Vein endothelial cell (primary cell): ENCODE results near the gene KLHL24. TPM values are rescaled to one million over a fixed set of nuclear protein-coding genes. Genes with fewer than 3 reads are reported as not detected.

Experiments
- total RNA-seq: library from RNA; depleted of rRNA; stranded (reverse); fragments of >200 nt; gene quantifications from 2 replicates; pipeline ENCODE4 v1.2.3, GENCODE V29; 2012

Gene KLHL24, protein sequence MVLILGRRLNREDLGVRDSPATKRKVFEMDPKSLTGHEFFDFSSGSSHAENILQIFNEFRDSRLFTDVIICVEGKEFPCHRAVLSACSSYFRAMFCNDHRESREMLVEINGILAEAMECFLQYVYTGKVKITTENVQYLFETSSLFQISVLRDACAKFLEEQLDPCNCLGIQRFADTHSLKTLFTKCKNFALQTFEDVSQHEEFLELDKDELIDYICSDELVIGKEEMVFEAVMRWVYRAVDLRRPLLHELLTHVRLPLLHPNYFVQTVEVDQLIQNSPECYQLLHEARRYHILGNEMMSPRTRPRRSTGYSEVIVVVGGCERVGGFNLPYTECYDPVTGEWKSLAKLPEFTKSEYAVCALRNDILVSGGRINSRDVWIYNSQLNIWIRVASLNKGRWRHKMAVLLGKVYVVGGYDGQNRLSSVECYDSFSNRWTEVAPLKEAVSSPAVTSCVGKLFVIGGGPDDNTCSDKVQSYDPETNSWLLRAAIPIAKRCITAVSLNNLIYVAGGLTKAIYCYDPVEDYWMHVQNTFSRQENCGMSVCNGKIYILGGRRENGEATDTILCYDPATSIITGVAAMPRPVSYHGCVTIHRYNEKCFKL
- total RNA-seq, result 64.0 and 65.7 TPM in 2 replicates

DNA sequence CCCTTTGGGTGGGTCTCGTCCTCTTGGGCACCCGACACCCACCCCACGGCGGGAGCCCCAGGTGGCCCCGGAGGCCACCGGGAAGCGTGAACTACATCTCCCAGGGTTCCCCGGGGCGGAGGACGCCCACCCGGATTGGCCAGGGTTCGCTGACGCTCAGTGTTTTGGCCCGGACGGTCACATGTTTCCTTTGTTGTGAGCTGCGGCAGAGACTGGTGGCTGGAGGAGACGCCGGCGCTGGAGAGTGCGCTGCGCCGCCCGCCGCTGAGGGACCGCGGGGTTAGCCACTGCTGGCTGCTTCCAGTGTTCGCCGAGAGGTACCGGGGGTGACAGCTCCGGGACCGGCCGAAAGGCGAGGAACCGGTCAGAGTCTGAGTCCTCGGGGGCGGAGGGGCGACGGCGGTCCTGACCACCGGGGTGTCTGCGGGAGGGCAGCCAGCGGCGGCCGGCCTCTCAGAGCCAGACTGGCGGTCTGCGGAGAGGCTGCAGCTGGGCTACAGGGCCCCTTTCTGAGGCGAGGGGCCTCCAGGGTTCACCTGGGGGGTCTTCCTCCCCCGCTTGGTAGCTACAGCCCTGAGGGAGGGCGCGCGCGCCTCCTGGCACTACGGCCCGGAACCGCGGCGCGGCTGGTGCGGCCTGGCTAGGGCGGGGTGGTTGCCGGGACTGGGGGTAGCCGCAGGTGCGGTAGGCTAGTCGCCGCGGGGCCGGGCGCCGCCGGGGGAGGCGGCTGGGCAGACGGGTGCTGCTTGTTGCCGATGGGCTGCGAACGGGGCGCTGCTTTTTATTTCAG, at the start of gene KLHL24:
Gene KLHL24 (plus strand): TSS at position 193 of the 790 bp plus-strand sequence. CDS start 14,734 bp downstream, outside the sequence.

DNA sequence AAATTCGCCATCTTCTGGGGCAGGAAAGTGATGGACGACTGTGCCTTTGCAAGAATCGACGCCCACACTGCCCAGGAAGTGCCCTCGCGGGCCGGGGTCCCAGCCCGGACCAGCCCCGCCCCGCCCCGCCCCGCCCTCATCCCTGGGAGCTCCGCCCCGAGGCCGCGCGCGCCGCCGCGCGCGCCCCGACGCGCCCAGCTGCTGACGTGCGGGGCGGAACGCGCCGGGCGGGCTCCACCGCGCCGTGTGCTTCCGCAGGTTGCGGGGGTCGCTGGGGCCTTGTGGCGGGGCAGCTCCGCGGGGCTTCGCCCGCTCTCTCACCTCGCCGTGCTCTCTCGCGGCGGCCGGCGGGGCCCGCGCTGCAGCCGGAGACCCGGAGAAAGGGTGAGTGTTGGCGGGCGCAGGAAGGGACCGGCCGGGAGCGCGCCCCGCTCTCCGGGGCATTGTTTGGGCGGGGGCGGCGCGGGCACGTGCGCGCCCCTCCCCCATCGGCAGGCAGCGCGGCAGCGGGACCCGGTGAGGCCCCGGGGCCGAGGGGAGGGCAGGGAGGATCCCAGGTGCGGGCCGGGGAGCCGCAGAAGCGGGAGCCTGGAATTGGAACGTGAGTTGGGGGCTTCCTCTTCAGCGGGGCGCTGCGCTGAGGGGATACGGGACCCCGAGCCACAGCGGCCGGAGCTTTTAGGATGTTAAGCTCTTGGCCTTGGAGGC, 62.3 kb downstream of the KLHL24 start, which contains the start of gene YEATS2:
Gene YEATS2 (plus strand): TSS at position 188 of the 708 bp plus-strand sequence. CDS start 17,366 bp downstream, outside the sequence.

Other genes with a start within 250 kb of the KLHL24 start
- 0.65 and 1.2 TPM in 2 replicates for gene MCF2L2, start 207.0 kb upstream of the KLHL24 start, total RNA-seq
- gene KLHL6, start 79.9 kb upstream of the KLHL24 start, total RNA-seq, result 11.7 and 15.4 TPM in 2 replicates
- 49.9 and 58.8 TPM in 2 replicates for gene YEATS2, start 62.2 kb downstream of the KLHL24 start, total RNA-seq
- 2.9 and 3.7 TPM in 2 replicates for gene MAP6D1, start 190.0 kb downstream of the KLHL24 start, total RNA-seq
- gene PARL, start 249.3 kb downstream of the KLHL24 start, total RNA-seq, result 27.1 and 27.7 TPM in 2 replicates